HEK293T (cell line): ENCODE data around the gene USP3.

Experiments
- CTCF ChIA-PET: fragments of 350-600 bp; formaldehyde crosslinking; extraction: SDS; loops from one replicate; lab custom pipeline; 2021; ENCODE audit warnings: antibody characterized with exemption, inconsistent platforms; lab: Yijun Ruan, JAX
- POLR2A ChIA-PET: fragments of 350-600 bp; formaldehyde crosslinking; extraction: SDS; loops from one replicate; lab custom pipeline; 2020; ENCODE audit warnings: antibody characterized with exemption, inconsistent platforms; lab: Yijun Ruan, JAX
- DNase-seq: peaks from one replicate; pipeline ENCODE4 v3.0.0; 2012; ENCODE audit warnings: mixed read lengths; ENCODE audit errors: extremely low spot score
- ARNT ChIP-seq: fragments of 450-650 bp; IDR thresholded peaks from 2 replicates; pipeline ENCODE4 v1.6.1; 2017; ENCODE audit warnings: mild to moderate bottlenecking
- BHLHE40 ChIP-seq: fragments of 450-650 bp; IDR thresholded peaks from 2 replicates; pipeline ENCODE4 v1.6.1; 2016; ENCODE audit warnings: mild to moderate bottlenecking, moderate library complexity, borderline replicate concordance
- CTBP1 ChIP-seq: fragments of 450-650 bp; IDR thresholded peaks from 2 replicates; pipeline ENCODE4 v1.6.1; 2016; ENCODE audit warnings: borderline replicate concordance
- ELF4 ChIP-seq: fragments of 450-650 bp; IDR thresholded peaks from 2 replicates; pipeline ENCODE4 v1.6.1; 2017; ENCODE audit warnings: antibody characterized with exemption
- FOXA1 ChIP-seq: fragments of 450-650 bp; IDR thresholded peaks from 2 replicates; pipeline ENCODE4 v1.6.1; 2016; ENCODE audit warnings: mild to moderate bottlenecking
- FOXK2 ChIP-seq: fragments of 450-650 bp; IDR thresholded peaks from 2 replicates; pipeline ENCODE4 v1.6.1; 2016; ENCODE audit warnings: mild to moderate bottlenecking
- FOXM1 ChIP-seq: fragments of 450-650 bp; IDR thresholded peaks from 2 replicates; pipeline ENCODE4 v1.6.1; 2017; ENCODE audit warnings: mild to moderate bottlenecking, borderline replicate concordance
- HDGF ChIP-seq: fragments of 450-650 bp; IDR thresholded peaks from 2 replicates; pipeline ENCODE4 v1.6.1; 2017; ENCODE audit warnings: antibody characterized with exemption, borderline replicate concordance
- L3MBTL2 ChIP-seq: fragments of 450-650 bp; conservative IDR thresholded peaks from 2 replicates; pipeline ENCODE4 v1.6.1; 2016; ENCODE audit warnings: mild to moderate bottlenecking
- LEF1 ChIP-seq: fragments of 450-650 bp; IDR thresholded peaks from 2 replicates; pipeline ENCODE4 v1.6.1; 2017; ENCODE audit warnings: mild to moderate bottlenecking, borderline replicate concordance
- NFRKB ChIP-seq: fragments of 450-650 bp; IDR thresholded peaks from 2 replicates; pipeline ENCODE4 v1.6.1; 2016; ENCODE audit warnings: mild to moderate bottlenecking, moderate library complexity
- SP1 ChIP-seq: fragments of 450-650 bp; IDR thresholded peaks from 2 replicates; pipeline ENCODE4 v1.6.1; 2017
- SUZ12 ChIP-seq: fragments of 450-650 bp; IDR thresholded peaks from 2 replicates; pipeline ENCODE4 v1.6.1; 2016; ENCODE audit warnings: mild to moderate bottlenecking
- TARDBP ChIP-seq: fragments of 450-650 bp; IDR thresholded peaks from 2 replicates; pipeline ENCODE4 v1.6.1; 2016
- ZNF384 ChIP-seq: fragments of 450-650 bp; IDR thresholded peaks from 2 replicates; pipeline ENCODE4 v1.6.1; 2016
- TF ChIP-seq, protein P1 (sequence below): fragments of 450-650 bp; IDR thresholded peaks from 2 replicates; pipeline ENCODE4 v1.6.1; 2016

The USP3 gene

GRCh38 chr15:63466378-63467192, 37.8 kb upstream of the USP3 start:
- TF ChIP-seq HDGF, result no peak
- TF ChIP-seq FOXM1, result no peak
- ChIA-PET CTCF (interaction anchor here (0.6 to 1.4 kb wide), 8 partner anchors 10 to 65 kb away, joined by 3 to 5 read pairs (median 3); no protein-coding TSS in a partner anchor), POLR2A (interaction anchor here (0.7 to 1.6 kb wide), 3 partner anchors 38 to 133 kb away, joined by 3 to 5 read pairs (median 3); partner anchors contain the start of gene USP3)
- DNase-seq, result peak; percentile 48

DNA sequence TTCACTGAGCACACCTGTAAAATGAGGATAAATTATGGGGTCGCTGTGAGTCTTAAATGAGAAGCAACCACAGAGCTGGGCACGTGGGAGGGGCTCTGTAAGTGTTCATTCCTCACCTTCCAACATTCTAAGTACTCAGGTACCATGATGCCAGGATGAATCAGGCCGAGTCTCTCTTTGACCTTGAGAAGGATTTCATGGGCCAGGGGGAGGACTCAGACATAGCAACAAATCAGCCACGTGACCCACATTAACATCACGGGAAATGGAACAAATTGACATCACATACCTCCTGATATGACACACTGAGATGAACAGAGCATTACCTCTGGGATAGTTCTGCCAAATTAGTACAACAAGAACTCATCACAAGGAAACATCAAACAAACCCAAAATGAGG, 35.2 kb upstream of the USP3 start:
- CTCF ChIA-PET, result no interaction called here
- TF ChIP-seq FOXM1, result no peak
- no peak for TF ChIP-seq ARNT
- TF ChIP-seq FOXK2, result no peak
- no peak for TF ChIP-seq HDGF
- no peak for TF ChIP-seq SP1
- no peak for TF ChIP-seq SUZ12
- TF ChIP-seq FOXA1, result no peak
- no peak for DNase-seq
- POLR2A ChIA-PET, result no interaction called here

DNA sequence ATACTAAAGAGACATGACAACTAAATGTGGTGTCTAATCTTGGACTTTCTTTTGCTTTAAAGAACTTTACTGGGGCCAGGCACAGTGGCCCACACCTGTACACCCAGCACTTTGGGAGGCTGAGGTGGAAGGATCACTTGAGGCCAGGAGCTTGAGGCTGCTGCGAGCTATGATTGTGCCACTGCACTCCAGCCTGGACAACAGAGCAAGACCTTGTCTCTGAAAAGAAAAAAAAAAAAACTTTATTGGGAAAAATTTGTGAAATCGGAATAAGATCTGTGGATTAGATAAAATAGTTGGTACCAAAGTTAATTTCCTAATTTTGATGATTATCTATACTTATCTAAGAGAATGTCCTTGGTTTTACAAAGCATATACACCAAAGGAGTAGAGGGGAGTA, 34.4 kb upstream of the USP3 start:
- DNase-seq, result no peak
- TF ChIP-seq TARDBP, result no peak
- no peak for TF ChIP-seq ZNF384
- TF ChIP-seq FOXK2, result no peak
- TF ChIP-seq ELF4, result no peak
- TF ChIP-seq BHLHE40, result no peak
- TF ChIP-seq SP1, result no peak
- no peak for TF ChIP-seq L3MBTL2
- POLR2A ChIA-PET, result no interaction called here
- CTCF ChIA-PET, result no interaction called here

- no peak for TF ChIP-seq FOXK2
- DNase-seq, result no peak
- ChIA-PET POLR2A (no interaction called here), CTCF (interaction anchor here (1.3 kb wide), 1 partner anchor 14 kb away, joined by 3 read pairs; no protein-coding TSS in a partner anchor)
Measured at GRCh38 chr15:63473007-63473748, 31.2 kb upstream of the USP3 start.

DNA sequence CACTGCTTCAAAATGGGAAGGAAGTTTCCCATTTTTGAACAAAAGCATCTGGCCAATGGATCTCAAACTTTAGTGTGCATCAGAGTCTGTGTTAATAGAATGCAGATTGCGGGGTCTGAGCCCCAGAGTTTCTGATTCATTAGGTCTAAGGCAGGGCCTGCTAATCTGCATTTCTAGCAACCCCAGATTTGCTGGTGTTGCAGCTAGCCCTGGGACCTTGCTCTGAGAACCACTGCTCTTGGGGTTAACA, 30.7 kb upstream of the USP3 start:
- TF ChIP-seq, protein P1, sequence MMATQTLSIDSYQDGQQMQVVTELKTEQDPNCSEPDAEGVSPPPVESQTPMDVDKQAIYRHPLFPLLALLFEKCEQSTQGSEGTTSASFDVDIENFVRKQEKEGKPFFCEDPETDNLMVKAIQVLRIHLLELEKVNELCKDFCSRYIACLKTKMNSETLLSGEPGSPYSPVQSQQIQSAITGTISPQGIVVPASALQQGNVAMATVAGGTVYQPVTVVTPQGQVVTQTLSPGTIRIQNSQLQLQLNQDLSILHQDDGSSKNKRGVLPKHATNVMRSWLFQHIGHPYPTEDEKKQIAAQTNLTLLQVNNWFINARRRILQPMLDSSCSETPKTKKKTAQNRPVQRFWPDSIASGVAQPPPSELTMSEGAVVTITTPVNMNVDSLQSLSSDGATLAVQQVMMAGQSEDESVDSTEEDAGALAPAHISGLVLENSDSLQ, result no peak
- TF ChIP-seq CTBP1 (no peak), ARNT (no peak), FOXK2 (no peak), FOXA1 (no peak), L3MBTL2 (no peak), SP1 (no peak), HDGF (no peak), LEF1 (no peak), SUZ12 (no peak), ZNF384 (no peak), NFRKB (no peak), TARDBP (no peak), BHLHE40 (no peak), ELF4 (no peak), FOXM1 (no peak)
- POLR2A ChIA-PET, result no interaction called here
- no peak for DNase-seq
- CTCF ChIA-PET, result no interaction called here

DNA sequence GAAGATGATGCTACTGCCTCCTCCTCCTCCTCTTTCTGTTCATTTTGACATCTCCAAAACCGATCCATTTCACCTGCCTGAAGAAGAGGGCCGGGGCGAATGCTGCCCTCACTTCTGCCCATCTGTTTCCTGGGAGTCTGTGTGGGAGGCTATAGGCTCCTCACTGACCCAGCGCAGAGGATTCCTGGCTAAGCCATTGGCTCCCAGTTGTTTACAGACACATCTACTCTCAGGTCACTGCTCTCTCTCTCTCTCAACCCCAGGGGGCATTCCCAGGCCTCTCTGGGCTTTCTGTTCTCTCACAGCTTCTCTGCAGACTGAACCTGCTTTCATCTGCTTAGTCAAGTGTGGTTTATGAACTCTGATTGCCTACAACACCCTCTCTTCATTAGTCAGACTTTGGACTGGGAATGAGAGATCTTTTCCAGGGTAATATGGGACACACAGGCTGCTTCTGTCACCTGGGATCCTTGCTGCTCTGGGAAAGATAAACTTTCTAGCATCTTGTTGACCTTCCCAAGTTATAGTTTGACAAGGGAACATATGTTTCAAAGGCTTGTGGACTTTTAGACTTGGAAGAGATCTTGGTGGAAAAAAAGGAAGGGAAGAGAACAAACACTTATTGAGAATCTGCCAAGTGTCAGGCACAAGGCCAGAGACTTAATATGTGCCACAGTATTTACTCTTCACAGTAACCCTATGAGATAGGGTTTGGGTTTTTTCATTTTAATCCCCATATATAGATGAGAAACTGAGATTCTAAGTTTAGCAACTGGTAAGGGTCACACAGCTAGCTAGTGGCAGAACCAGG, 30.2 kb upstream of the USP3 start:
- no peak for DNase-seq
- TF ChIP-seq TARDBP (no peak), FOXA1 (no peak), NFRKB (no peak), BHLHE40 (no peak), SP1 (no peak), FOXK2 (no peak), ELF4 (no peak), L3MBTL2 (no peak), LEF1 (no peak), SUZ12 (no peak), ARNT (no peak), HDGF (no peak), CTBP1 (no peak), ZNF384 (no peak), FOXM1 (no peak)
- TF ChIP-seq, protein P1, result no peak
- ChIA-PET POLR2A (no interaction called here), CTCF (no interaction called here)
